ENCODE results near the gene PRMT3.
"Not testable (repeated sequence)": the region's sequence is repeated elsewhere in the genome, so short reads cannot be mapped to it uniquely, and the experiment has no call there.

Gene PRMT3

GRCh38 chr11:20457934-20458680 lies 70.6 kb downstream of the PRMT3 start:
- no peak for DNase-seq

GRCh38 chr11:20458905-20459632 lies 71.6 kb downstream of the PRMT3 start:
- DNase-seq = no peak

- no peak for DNase-seq
Observed at GRCh38 chr11:20459865-20460264, 72.3 kb downstream of the PRMT3 start.

- no peak for DNase-seq
Observed at GRCh38 chr11:20464518-20464917, 77.0 kb downstream of the PRMT3 start.

GRCh38 chr11:20467487-20468185 lies 80.1 kb downstream of the PRMT3 start:
- DNase-seq = no peak

- DNase-seq = no peak
Observed at GRCh38 chr11:20470348-20470747, 82.8 kb downstream of the PRMT3 start.

GRCh38 chr11:20471929-20472328 lies 84.4 kb downstream of the PRMT3 start:
- DNase-seq = not testable (repeated sequence)

GRCh38 chr11:20474176-20474881 lies 86.8 kb downstream of the PRMT3 start:
- DNase-seq = no peak

- no peak for DNase-seq
Observed at GRCh38 chr11:20474882-20475517, 87.5 kb downstream of the PRMT3 start.

- no peak for DNase-seq
Observed at GRCh38 chr11:20477418-20478090, 90.0 kb downstream of the PRMT3 start.

GRCh38 chr11:20479513-20479912 lies 92.0 kb downstream of the PRMT3 start:
- DNase-seq = no peak

- no peak for DNase-seq
Observed at GRCh38 chr11:20483931-20484330, 96.4 kb downstream of the PRMT3 start.

GRCh38 chr11:20484416-20484815 lies 96.9 kb downstream of the PRMT3 start:
- not testable (repeated sequence) for DNase-seq

GRCh38 chr11:20488352-20488751 lies 100.8 kb downstream of the PRMT3 start:
- DNase-seq = no peak

GRCh38 chr11:20489948-20490347 lies 102.4 kb downstream of the PRMT3 start:
- no peak for DNase-seq

- DNase-seq = no peak
Observed at GRCh38 chr11:20493340-20493739, 105.8 kb downstream of the PRMT3 start.

- no peak for DNase-seq
Observed at GRCh38 chr11:20497124-20497792, 109.7 kb downstream of the PRMT3 start.

GRCh38 chr11:20501252-20501651 lies 113.7 kb downstream of the PRMT3 start:
- DNase-seq = no peak

- DNase-seq = no peak
Observed at GRCh38 chr11:20501971-20502370, 114.5 kb downstream of the PRMT3 start.

GRCh38 chr11:20511982-20512381 lies 124.5 kb downstream of the PRMT3 start:
- no peak for DNase-seq

- no peak for DNase-seq
Observed at GRCh38 chr11:20512869-20513268, 125.4 kb downstream of the PRMT3 start.
